GM19239 (cell line): ENCODE data around the gene OR2B6.
"Not testable (repeated sequence)": the region's sequence is repeated elsewhere in the genome, so short reads cannot be mapped to it uniquely, and the experiment has no call there.

Experiments
- DNase-seq: peaks from one replicate; pipeline ENCODE4 v3.0.0; 2011; ENCODE audit warnings: low spot score; ENCODE audit not compliant: insufficient read length
- FAIRE-seq: peaks from 2 replicates; lab custom pipeline; 2011; peaks lifted over from hg19 to GRCh38; lab: Jason Lieb, UNC

The OR2B6 gene

GRCh38 chr6:27956941-27957340, at the start of gene OR2B6:
TSS of gene OR2B6 (plus strand) at chr6:27957241. CDS start at chr6:27957241, 0 bp downstream.
- FAIRE-seq (peak; percentile 39), DNase-seq (no peak)

- FAIRE-seq = no peak
- DNase-seq = no peak
Measured at GRCh38 chr6:27908017-27908416, 49.0 kb upstream of the OR2B6 start.

GRCh38 chr6:27911956-27912446, 45.0 kb upstream of the OR2B6 start, which contains the start of gene OR2B2:
TSS of gene OR2B2 (minus strand) at chr6:27912396. CDS start at chr6:27912319, 77 bp downstream.
- no peak for FAIRE-seq

GRCh38 chr6:27922949-27923348, 34.1 kb upstream of the OR2B6 start:
- DNase-seq (no peak), FAIRE-seq (no peak)

More at GRCh38 chr6:27911956-27912446, 45.0 kb upstream of the OR2B6 start, which contains the start of gene OR2B2:
- DNase-seq = no peak

GRCh38 chr6:27924179-27924578, 32.9 kb upstream of the OR2B6 start:
- FAIRE-seq = no peak

GRCh38 chr6:27928041-27928440, 29.0 kb upstream of the OR2B6 start:
- DNase-seq, FAIRE-seq: not testable (repeated sequence)

More at GRCh38 chr6:27924179-27924578, 32.9 kb upstream of the OR2B6 start:
- DNase-seq = no peak

GRCh38 chr6:27929930-27930329, 27.1 kb upstream of the OR2B6 start:
- not testable (repeated sequence) for DNase-seq, FAIRE-seq

- DNase-seq = no peak
- FAIRE-seq = no peak
Measured at GRCh38 chr6:27931209-27931608, 25.8 kb upstream of the OR2B6 start.

- DNase-seq (no peak), FAIRE-seq (no peak)
Measured at GRCh38 chr6:27940766-27941165, 16.3 kb upstream of the OR2B6 start.

- not testable (repeated sequence) for FAIRE-seq, DNase-seq
Measured at GRCh38 chr6:27943072-27943471, 14.0 kb upstream of the OR2B6 start.

- FAIRE-seq (no peak), DNase-seq (no peak)
Measured at GRCh38 chr6:27948237-27948636, 8.8 kb upstream of the OR2B6 start.

GRCh38 chr6:27951040-27951439, 6.0 kb upstream of the OR2B6 start:
- DNase-seq (no peak), FAIRE-seq (no peak)

GRCh38 chr6:27957516-27957915, 475 bp downstream of the OR2B6 start:
- no peak for DNase-seq

GRCh38 chr6:27962506-27962905, 5.5 kb downstream of the OR2B6 start:
- DNase-seq (no peak), FAIRE-seq (no peak)

More at GRCh38 chr6:27957516-27957915, 475 bp downstream of the OR2B6 start:
- peak; percentile 37 for FAIRE-seq

GRCh38 chr6:27966044-27966443, 9.0 kb downstream of the OR2B6 start:
- FAIRE-seq (peak; percentile 4), DNase-seq (peak; percentile 3)

GRCh38 chr6:27966816-27967426, 9.9 kb downstream of the OR2B6 start:
- FAIRE-seq = no peak
- no peak for DNase-seq

GRCh38 chr6:27970444-27970843, 13.4 kb downstream of the OR2B6 start:
- DNase-seq = no peak
- FAIRE-seq = no peak

- DNase-seq (no peak), FAIRE-seq (no peak)
Measured at GRCh38 chr6:27972750-27973149, 15.7 kb downstream of the OR2B6 start.

GRCh38 chr6:27977387-27977786, 20.3 kb downstream of the OR2B6 start:
- DNase-seq (no peak), FAIRE-seq (no peak)

- FAIRE-seq (no peak), DNase-seq (no peak)
Measured at GRCh38 chr6:27978705-27979104, 21.7 kb downstream of the OR2B6 start.

GRCh38 chr6:27980111-27980510, 23.1 kb downstream of the OR2B6 start:
- FAIRE-seq (no peak), DNase-seq (no peak)
